HG03558 (cell line): ENCODE results near the gene PPP1R14D.

Experiments used
- ATAC-seq: cut with Tn5 transposase; IDR thresholded peaks from one replicate; pipeline ENCODE4 v1.9.1; 2021; ENCODE audit warnings: moderate number of reproducible peaks; ENCODE audit not compliant: unreplicated experiment; ENCODE audit errors: extremely low read depth

Gene PPP1R14D

DNA sequence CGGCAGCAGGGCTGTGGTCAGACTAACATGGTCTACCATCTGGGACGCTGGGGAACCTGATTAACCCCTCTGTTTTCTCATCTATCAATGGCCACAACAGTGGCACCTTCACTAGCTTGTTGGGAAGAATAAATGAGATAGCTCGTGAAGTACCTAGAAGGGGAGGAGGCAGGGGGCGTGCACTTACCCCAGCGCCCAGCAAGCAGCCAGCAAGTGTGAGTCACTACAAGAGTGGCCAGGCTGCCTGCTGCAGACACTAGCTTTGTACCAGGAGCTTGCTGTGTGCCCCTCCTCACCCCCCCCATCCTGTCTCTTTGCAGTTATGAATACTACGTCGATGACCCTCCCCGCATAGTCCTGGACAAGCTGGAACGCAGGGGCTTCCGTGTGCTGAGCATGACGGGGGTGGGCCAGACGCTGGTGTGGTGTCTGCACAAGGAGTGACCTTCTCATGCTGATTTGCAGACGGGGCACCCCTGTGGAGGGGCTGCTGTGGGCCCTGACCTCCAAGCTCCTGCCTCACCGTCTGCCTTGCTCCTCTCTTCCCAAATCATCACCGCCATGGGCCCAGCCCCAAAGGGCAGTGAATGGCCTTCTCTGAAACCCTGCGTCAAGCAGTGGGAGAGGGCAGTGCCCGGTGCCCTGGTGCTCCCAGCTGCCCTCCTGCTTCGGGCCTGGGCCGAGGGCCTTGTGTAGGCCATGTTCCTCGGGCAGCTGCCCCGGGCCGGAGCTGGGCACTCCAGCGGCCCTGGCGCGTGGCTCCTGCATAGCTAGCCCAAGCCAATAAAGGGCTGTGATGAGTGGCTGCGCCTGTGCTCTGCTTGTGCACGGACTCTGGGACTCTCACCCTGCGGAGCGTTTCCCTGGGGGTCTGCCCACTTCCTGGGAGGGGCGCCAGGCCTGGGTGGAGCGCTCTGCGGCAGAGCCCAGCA, 61.3 kb downstream of the PPP1R14D start:
- no peak for ATAC-seq

- ATAC-seq = no peak
Measured at GRCh38 chr15:40766194-40766815, 62.2 kb downstream of the PPP1R14D start.
